Smooth muscle cell (in vitro differentiated cells): ENCODE data around the gene ATMIN. TPM values are rescaled to one million over a fixed set of nuclear protein-coding genes. Genes with fewer than 3 reads are reported as not detected.

ENCODE experiments used
- DNase-seq: peaks from one replicate; lab custom pipeline; 2025; ENCODE audit not compliant: unreplicated experiment; lab: John Stamatoyannopoulos, UW
- H2AFZ ChIP-seq: fragments of 200-600 bp; sonication (generic); 2 replicates; pipeline ENCODE4 v1.6.0; 2016; ENCODE audit warnings: antibody characterized with exemption, low read depth, mild to moderate bottlenecking
- H3F3A ChIP-seq: fragments of 200-600 bp; sonication (generic); 2 replicates; pipeline ENCODE4 v1.6.0; 2017; ENCODE audit warnings: antibody characterized with exemption, low read depth
- H3K27ac ChIP-seq: fragments of 200-600 bp; sonication (generic); 2 replicates; pipeline ENCODE4 v1.5.1; 2016; ENCODE audit warnings: low read depth, mild to moderate bottlenecking
- H3K27me3 ChIP-seq: fragments of 200-600 bp; sonication (generic); 2 replicates; pipeline ENCODE4 v1.6.1; 2016; ENCODE audit warnings: low read depth, mild to moderate bottlenecking
- H3K36me3 ChIP-seq: fragments of 200-600 bp; sonication (generic); 2 replicates; pipeline ENCODE4 v1.5.1; 2016; ENCODE audit warnings: low read depth
- H3K4me1 ChIP-seq: fragments of 200-600 bp; sonication (generic); 2 replicates; pipeline ENCODE4 v1.5.1; 2016; ENCODE audit warnings: low read depth
- H3K4me2 ChIP-seq: fragments of 200-600 bp; sonication (generic); 2 replicates; pipeline ENCODE4 v1.6.0; 2016; ENCODE audit warnings: mild to moderate bottlenecking
- H3K4me3 ChIP-seq: fragments of 200-600 bp; sonication (generic); 2 replicates; pipeline ENCODE4 v1.5.1; 2016; ENCODE audit warnings: mild to moderate bottlenecking
- H3K79me2 ChIP-seq: fragments of 200-600 bp; sonication (generic); 2 replicates; pipeline ENCODE4 v1.6.0; 2016; ENCODE audit warnings: low read depth, mild to moderate bottlenecking
- H3K9ac ChIP-seq: fragments of 200-600 bp; sonication (generic); 2 replicates; pipeline ENCODE4 v1.6.0; 2016; ENCODE audit warnings: low read depth
- H3K9me3 ChIP-seq: fragments of 200-600 bp; sonication (generic); replicated peaks from 2 replicates; pipeline ENCODE4 v1.5.1; 2016; ENCODE audit warnings: low read depth
- H4K20me1 ChIP-seq: fragments of 200-600 bp; sonication (generic); 2 replicates; pipeline ENCODE4 v1.6.0; 2016; ENCODE audit warnings: low read depth
- CTCF ChIP-seq: fragments of 200-600 bp; sonication (generic); IDR thresholded peaks from 2 replicates; pipeline ENCODE4 v1.5.1; 2017; ENCODE audit warnings: borderline replicate concordance, mild to moderate bottlenecking, antibody characterized with exemption; ENCODE audit not compliant: insufficient read depth, poor library complexity, severe bottlenecking
- WGBS: methylation state at CpG from one replicate; pipeline ENCODE4 v1.1.7; 2016; ENCODE audit warnings: low lambda C conversion rate; 5-methylcytosine and 5-hydroxymethylcytosine counted together
- polyA plus RNA-seq: library from polyadenylated mRNA; unstranded; fragments of >200 nt; fragmentation: Nextera tagmentation; extraction: Ambion mirVana; gene quantifications from 2 replicates; pipeline ENCODE4 v1.2.1, GENCODE V29; 2016
- total RNA-seq: library from RNA; depleted of rRNA; stranded (reverse); fragments of >200 nt; gene quantifications from 2 replicates; pipeline ENCODE4 v1.2.3, GENCODE V29; 2014

ATMIN gene
- total and polyA plus RNA-seq, 2 experiments from 2014 or later, result 28.7 to 38.3 TPM

- 15% methylated on average over 59 of the region's 59 CpGs for WGBS
Measured at GRCh38 chr16:81077076-81077940, 41.7 kb downstream of the ATMIN start, which contains the start of gene C16orf46. C16orf46 (minus strand) TSS chr16:81077238; CDS start chr16:81063955, 13,283 bp downstream.

DNA sequence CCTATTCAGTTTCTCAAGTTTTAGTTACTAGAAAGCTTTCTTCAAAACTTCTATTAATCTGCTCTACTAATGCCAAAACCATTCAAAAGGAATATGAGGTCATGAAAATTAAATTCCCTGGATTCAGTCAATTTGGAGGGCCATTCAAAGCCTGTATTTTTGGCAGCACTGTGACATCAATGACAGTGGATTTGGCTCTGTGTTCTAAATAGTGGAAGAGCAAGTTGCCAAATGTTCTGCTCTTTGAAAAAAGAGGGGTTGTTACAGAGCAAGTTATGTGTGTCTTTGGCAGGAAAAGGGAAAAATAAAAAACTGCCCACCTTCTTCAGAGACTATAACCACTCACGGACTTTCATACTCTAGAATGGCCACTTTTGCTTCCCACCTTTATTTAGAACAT is 44.6 kb downstream of the ATMIN start:
- Histone ChIP-seq H3K36me3 (no peaks in the 10 kb centered on the region), H3K27ac (no peak overlapping the region), H3F3A (peaks cover 14% of the 10 kb centered on the region), H3K4me1 (no peaks in the 10 kb centered on the region), H2AFZ (no peak overlapping the region), H3K4me3 (no peak overlapping the region), H3K79me2 (no peaks in the 10 kb centered on the region), H3K4me2 (no peak overlapping the region), H4K20me1 (no peaks in the 10 kb centered on the region), H3K9me3 (no peaks in the 10 kb centered on the region), H3K9ac (no peak overlapping the region), H3K27me3 (no peaks in the 10 kb centered on the region)
- no peak for DNase-seq
- TF ChIP-seq CTCF, result no peak
- 100% methylated on average over 1 of the region's 1 CpG for WGBS

More at GRCh38 chr16:81077076-81077940, 41.7 kb downstream of the ATMIN start, which contains the start of gene C16orf46:
- peaks cover 14% of the 10 kb centered on the region for H3F3A ChIP-seq
- H3K4me1 ChIP-seq, result peaks cover 5% of the 10 kb centered on the region
- H3K4me3 ChIP-seq, result peak within 1 kb of the TSS; percentile 74
- TF ChIP-seq CTCF, result no peak
- no peaks in the 10 kb centered on the region for H3K36me3 ChIP-seq
- peak within 1 kb of the TSS; percentile 91 for H3K4me2 ChIP-seq
- DNase-seq, result peak; percentile 99
- no peaks in the 10 kb centered on the region for H4K20me1 ChIP-seq
- H3K9ac ChIP-seq, result peak within 1 kb of the TSS; percentile 95
- no peaks in the 10 kb centered on the region for H3K9me3 ChIP-seq
- peak within 1 kb of the TSS; percentile 99 for H3K27ac ChIP-seq
- peak within 1 kb of the TSS; percentile 80 for H2AFZ ChIP-seq
- H3K27me3 ChIP-seq, result no peaks in the 10 kb centered on the region
- no peaks in the 10 kb centered on the region for H3K79me2 ChIP-seq

DNA sequence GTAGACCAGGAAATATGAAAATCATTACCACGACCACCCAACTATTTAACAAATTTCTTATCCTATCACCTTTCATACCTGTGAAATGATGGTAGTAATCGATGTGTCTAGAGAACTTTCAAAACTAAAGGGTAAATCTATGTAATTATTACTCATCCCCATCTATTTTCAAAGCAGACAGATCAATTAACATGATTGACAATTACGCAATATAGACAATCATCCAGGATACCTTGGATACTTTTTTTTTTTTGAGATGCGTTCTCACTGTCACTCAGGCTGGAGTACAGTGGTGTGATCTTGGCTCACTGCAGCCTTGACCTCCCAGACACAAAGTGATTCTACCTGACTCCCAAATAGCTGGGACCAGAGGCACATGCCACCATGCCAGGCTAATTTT is 45.4 kb downstream of the ATMIN start:
- Histone ChIP-seq H2AFZ (no peak overlapping the region), H3K79me2 (no peaks in the 10 kb centered on the region), H3K9me3 (no peaks in the 10 kb centered on the region), H4K20me1 (no peaks in the 10 kb centered on the region), H3K4me2 (no peak overlapping the region), H3K4me3 (no peak overlapping the region), H3K9ac (no peak overlapping the region), H3K27ac (no peak overlapping the region), H3K36me3 (no peaks in the 10 kb centered on the region), H3K4me1 (no peaks in the 10 kb centered on the region), H3F3A (peaks cover 13% of the 10 kb centered on the region), H3K27me3 (no peaks in the 10 kb centered on the region)
- no peak for DNase-seq
- TF ChIP-seq CTCF, result no peak
- 94% methylated on average over 4 of the region's 4 CpGs for WGBS
